Activated CD8-positive, alpha-beta T cell treated with anti-CD3 and anti-CD28 coated beads for 36 hours (primary cell): ENCODE results near the gene PPP1R1C. TPM values are rescaled to one million over a fixed set of nuclear protein-coding genes. Genes with fewer than 3 reads are reported as not detected.

ENCODE experiments used
- ATAC-seq: fragments of 200-7000 bp; cut with Tn5 transposase; one replicate; pipeline ENCODE4 v1.10.0; 2021; ENCODE audit warnings: mild to moderate bottlenecking, moderate library complexity
- CTCF ChIA-PET: fragments of 350-600 bp; sonication (Branson Sonifier 250); formaldehyde crosslinking; loops from one replicate; lab custom pipeline; 2021; ENCODE audit warnings: antibody characterized with exemption; lab: Charles Lee
- POLR2A ChIA-PET: fragments of 350-600 bp; sonication (Branson Sonifier 250); formaldehyde crosslinking; loops from one replicate; lab custom pipeline; 2021; ENCODE audit warnings: antibody characterized with exemption; lab: Charles Lee
- DNase-seq: peaks from one replicate; pipeline ENCODE4 v3.0.0-alpha.2; 2020
- H3K27ac Mint-ChIP-seq: one replicate; pipeline ENCODE4 v1.8.0; 2021; ENCODE audit warnings: mild to moderate bottlenecking, mixed read lengths
- H3K27me3 Mint-ChIP-seq: one replicate; pipeline ENCODE4 v1.8.0; 2021; ENCODE audit warnings: mixed read lengths
- H3K36me3 Mint-ChIP-seq: one replicate; pipeline ENCODE4 v1.8.0; 2021; ENCODE audit warnings: low read depth, mixed read lengths
- H3K4me1 Mint-ChIP-seq: one replicate; pipeline ENCODE4 v1.8.0; 2021; ENCODE audit warnings: low read depth, mixed read lengths
- H3K4me3 Mint-ChIP-seq: one replicate; pipeline ENCODE4 v1.8.0; 2021; ENCODE audit warnings: mild to moderate bottlenecking, moderate library complexity, mixed read lengths
- H3K9me3 Mint-ChIP-seq: one replicate; pipeline ENCODE4 v1.8.0; 2021; ENCODE audit warnings: mixed read lengths
- intact Hi-C: fragments of 100-400 bp; cut with micrococcal nuclease; formaldehyde crosslinking; loops from one replicate; pipeline ENCODE4 v1.10.0; 2022
- total RNA-seq, 2 experiments: library from RNA; stranded (reverse); gene quantifications; one replicate each; pipeline ENCODE4 v1.2.3, GENCODE V29; 2021
- TF ChIP-seq, protein P1 (sequence below): fragments of 200-600 bp; IDR thresholded peaks from one replicate; pipeline ENCODE4 v1.8.0; 2022; ENCODE audit warnings: antibody characterized with exemption, mild to moderate bottlenecking

PPP1R1C gene, protein sequence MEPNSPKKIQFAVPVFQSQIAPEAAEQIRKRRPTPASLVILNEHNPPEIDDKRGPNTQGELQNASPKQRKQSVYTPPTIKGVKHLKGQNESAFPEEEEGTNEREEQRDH
- not detected for total RNA-seq

DNA sequence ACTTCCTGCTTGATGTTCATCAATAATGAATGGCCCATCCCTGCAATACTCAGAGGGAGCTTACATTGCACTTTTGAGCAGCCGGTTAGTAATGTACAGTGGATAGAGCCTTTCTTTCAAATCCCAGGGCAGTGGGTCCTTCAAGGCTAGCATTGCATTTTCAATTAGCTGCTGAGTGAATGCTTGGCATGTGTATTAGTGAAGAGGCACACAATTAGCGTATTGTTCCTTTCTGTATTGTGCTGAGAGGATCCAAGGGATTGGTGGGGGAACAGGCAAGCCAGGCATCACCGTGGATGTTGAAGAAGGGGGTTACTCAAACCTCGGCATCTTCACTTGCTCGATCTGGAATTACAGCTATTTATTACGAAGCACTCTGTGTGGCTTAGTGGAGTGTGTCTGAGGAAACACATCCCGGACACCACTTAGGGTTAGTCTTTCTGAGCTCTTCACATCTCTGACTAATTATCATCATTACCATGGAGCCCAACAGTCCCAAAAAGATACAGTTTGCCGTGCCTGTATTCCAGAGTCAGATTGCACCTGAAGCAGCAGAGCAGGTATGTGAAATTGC lies at the start of gene PPP1R1C:
PPP1R1C (plus strand) TSS at position 222 of the 574 bp plus-strand sequence; CDS start at position 480, 258 bp downstream.
- H3K4me3 Mint-ChIP-seq = no peak within 1 kb of the TSS
- no peak within 1 kb of the TSS for H3K27ac Mint-ChIP-seq
- ATAC-seq (no peak), DNase-seq (no peak)
- intact Hi-C loops = no loop called here
- TF ChIP-seq, protein P1, sequence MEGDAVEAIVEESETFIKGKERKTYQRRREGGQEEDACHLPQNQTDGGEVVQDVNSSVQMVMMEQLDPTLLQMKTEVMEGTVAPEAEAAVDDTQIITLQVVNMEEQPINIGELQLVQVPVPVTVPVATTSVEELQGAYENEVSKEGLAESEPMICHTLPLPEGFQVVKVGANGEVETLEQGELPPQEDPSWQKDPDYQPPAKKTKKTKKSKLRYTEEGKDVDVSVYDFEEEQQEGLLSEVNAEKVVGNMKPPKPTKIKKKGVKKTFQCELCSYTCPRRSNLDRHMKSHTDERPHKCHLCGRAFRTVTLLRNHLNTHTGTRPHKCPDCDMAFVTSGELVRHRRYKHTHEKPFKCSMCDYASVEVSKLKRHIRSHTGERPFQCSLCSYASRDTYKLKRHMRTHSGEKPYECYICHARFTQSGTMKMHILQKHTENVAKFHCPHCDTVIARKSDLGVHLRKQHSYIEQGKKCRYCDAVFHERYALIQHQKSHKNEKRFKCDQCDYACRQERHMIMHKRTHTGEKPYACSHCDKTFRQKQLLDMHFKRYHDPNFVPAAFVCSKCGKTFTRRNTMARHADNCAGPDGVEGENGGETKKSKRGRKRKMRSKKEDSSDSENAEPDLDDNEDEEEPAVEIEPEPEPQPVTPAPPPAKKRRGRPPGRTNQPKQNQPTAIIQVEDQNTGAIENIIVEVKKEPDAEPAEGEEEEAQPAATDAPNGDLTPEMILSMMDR = no peak
- H3K36me3 Mint-ChIP-seq = no peaks in the 10 kb centered on the region
- H3K9me3 Mint-ChIP-seq = no peaks in the 10 kb centered on the region
- no peaks in the 10 kb centered on the region for H3K4me1 Mint-ChIP-seq
- POLR2A ChIA-PET = no interaction called here
- no peaks in the 10 kb centered on the region for H3K27me3 Mint-ChIP-seq
- CTCF ChIA-PET = interaction anchor here (0.9 kb wide), 1 partner anchor 32 kb away, joined by 3 read pairs; no protein-coding TSS in a partner anchor

DNA sequence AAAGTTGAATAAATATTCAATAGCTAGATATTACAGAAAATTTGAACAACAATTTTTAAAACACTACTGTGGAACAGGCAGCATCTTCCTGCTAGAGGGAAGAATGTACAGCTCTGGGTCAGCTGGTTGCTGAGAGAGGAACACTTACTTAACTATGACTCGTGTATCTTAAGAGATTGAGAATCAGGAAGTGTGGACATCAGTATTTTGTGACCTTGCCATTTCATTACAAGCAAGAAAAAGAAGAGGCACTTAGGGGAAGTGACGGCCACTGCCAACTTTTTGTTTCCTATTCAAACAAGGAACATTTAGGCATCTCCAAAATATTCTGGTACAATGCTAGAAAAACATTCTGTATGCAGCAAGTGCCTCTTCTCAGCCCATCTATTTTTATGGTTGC lies 48.2 kb upstream of the PPP1R1C start:
- intact Hi-C loops = no loop called here
- ChIA-PET CTCF (interaction anchor here (2.1 kb wide), 1 partner anchor 17 kb away, joined by 11 read pairs; no protein-coding TSS in a partner anchor), POLR2A (no interaction called here)
- Mint-ChIP-seq H3K4me3 (no peak overlapping the region), H3K36me3 (no peaks in the 10 kb centered on the region), H3K27ac (no peak overlapping the region), H3K9me3 (no peaks in the 10 kb centered on the region), H3K27me3 (peaks cover 3% of the 10 kb centered on the region), H3K4me1 (no peaks in the 10 kb centered on the region)
- TF ChIP-seq, protein P1 = no peak
- ATAC-seq (no peak), DNase-seq (no peak)

DNA sequence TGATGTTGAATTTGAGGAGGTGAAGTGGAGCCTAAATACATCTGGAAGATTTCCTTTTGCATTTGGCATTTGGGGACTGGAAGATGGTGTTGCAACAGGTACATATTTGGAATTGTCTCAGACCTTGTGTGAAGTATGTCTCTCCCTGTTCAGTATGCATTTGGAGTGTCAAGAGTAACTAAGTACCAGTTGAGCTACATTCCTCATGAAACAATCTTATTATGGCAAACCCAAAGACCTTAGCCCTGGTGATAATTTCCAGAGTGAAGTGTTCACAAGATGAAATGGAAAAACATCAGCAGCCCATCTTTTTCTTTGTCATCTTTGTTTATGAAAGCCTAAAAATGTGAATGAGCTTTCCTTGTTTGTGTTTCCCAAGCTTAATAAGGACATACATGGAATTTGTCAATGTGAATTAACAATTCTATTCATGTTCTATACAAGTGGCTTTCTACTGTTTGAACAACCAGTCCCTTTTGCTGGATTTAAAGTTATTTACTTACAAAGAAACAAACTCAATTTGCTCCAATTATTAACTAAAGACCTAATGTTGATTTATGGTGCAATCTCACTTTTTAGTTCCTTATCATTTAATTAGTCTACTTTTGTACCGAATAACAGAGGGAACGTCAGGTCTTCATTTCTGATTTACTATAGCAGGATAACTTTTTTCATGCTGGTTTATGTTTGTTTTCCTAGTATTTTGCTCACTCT lies 42.1 kb upstream of the PPP1R1C start:
- DNase-seq (no peak), ATAC-seq (no peak)
- intact Hi-C loops = no loop called here
- ChIA-PET CTCF (no interaction called here), POLR2A (no interaction called here)
- Mint-ChIP-seq H3K9me3 (no peaks in the 10 kb centered on the region), H3K4me3 (no peak overlapping the region), H3K27me3 (peaks cover 11% of the 10 kb centered on the region), H3K36me3 (no peaks in the 10 kb centered on the region), H3K27ac (no peak overlapping the region), H3K4me1 (peaks cover 3% of the 10 kb centered on the region)
- TF ChIP-seq, protein P1 = no peak

DNA sequence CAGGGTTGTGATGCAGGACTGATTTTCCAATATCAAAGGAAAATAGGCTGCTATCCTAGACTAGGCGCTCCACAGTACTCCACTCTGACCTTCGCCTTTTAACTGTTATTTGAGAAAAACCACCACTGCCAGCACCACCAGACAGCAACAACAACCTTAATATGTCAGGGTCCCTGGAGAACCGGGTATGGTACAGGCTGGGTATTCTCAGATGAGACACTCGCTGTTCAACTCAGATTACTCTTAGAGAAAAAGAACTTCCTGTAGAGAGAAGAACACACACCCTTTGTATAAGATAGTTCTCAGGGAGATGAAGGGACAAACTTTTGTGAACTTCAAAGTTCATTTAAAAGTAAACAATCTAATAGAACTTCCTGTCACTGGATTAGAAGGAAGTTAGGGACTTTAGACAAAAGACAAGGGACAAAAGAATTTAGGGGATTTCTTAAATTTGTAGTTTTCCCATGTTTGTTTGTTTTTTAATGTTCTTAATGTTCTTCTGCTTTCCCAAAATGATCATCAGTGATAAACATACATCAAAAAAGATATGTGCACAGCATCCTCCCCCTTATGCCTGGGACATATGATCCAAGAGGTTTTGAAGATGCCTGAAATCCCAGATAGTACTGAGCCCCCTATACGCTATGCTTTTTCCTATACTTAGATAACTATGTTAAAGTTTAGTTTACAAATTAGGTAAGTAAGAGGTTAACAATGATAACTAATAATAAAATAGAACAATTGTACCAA lies 41.3 kb upstream of the PPP1R1C start:
- peaks cover 13% of the 10 kb centered on the region for H3K27me3 Mint-ChIP-seq
- intact Hi-C loops = no loop called here
- H3K4me3 Mint-ChIP-seq = no peak overlapping the region
- no peak overlapping the region for H3K27ac Mint-ChIP-seq
- CTCF ChIA-PET = no interaction called here
- H3K4me1 Mint-ChIP-seq = peaks cover 3% of the 10 kb centered on the region
- DNase-seq (no peak), ATAC-seq (no peak)
- no peaks in the 10 kb centered on the region for H3K9me3 Mint-ChIP-seq
- TF ChIP-seq, protein P1 = no peak
- POLR2A ChIA-PET = no interaction called here
- H3K36me3 Mint-ChIP-seq = no peaks in the 10 kb centered on the region
